PC-3 (cell line): ENCODE measurements around the gene WSCD2. TPM values are rescaled to one million over a fixed set of nuclear protein-coding genes. Genes with fewer than 3 reads are reported as not detected.

Source experiments
- ATAC-seq: fragments of 200-7000 bp; cut with Tn5 transposase; 2 replicates; pipeline ENCODE4 v1.9.1; 2020; ENCODE audit warnings: mild to moderate bottlenecking, moderate library complexity
- BruUV-seq: library from RNA; stranded (reverse); fragments of 400-500 nt; replicated peaks from 2 replicates; lab custom pipeline; 2021; lab: Mats Ljungman, UMichigan
- CTCF ChIA-PET: fragments of 300-600 bp; sonication (Branson Sonifier 250); formaldehyde crosslinking; loops from one replicate; lab custom pipeline; 2022; ENCODE audit warnings: antibody characterized with exemption; lab: Charles Lee
- POLR2A ChIA-PET: fragments of 300-600 bp; sonication (Branson Sonifier 250); formaldehyde crosslinking; loops from one replicate; lab custom pipeline; 2022; ENCODE audit warnings: antibody characterized with exemption; ENCODE audit not compliant: unreplicated experiment; lab: Charles Lee
- DNase-seq: peaks from one replicate; pipeline ENCODE4 v3.0.0-alpha.2; 2015
- H2AFZ ChIP-seq: fragments of 300-600 bp; sonication (generic); 2 replicates; pipeline ENCODE4 v1.6.0; 2016; ENCODE audit warnings: antibody characterized with exemption, low read length
- H3F3A ChIP-seq: fragments of 300-600 bp; sonication (generic); one replicate; pipeline ENCODE4 v1.6.0; 2017; ENCODE audit warnings: antibody characterized with exemption, low read length, control low read depth, mild to moderate bottlenecking; ENCODE audit not compliant: unreplicated experiment
- H3K27ac ChIP-seq: fragments of 300-600 bp; sonication (generic); 2 replicates; pipeline ENCODE4 v1.5.1; 2016; ENCODE audit warnings: mild to moderate bottlenecking, low read length
- H3K27me3 ChIP-seq: fragments of 300-600 bp; sonication (generic); 2 replicates; pipeline ENCODE4 v1.6.1; 2016; ENCODE audit warnings: low read length, mixed read lengths
- H3K36me3 ChIP-seq: fragments of 300-600 bp; sonication (generic); 2 replicates; pipeline ENCODE4 v1.6.1; 2016; ENCODE audit warnings: low read depth, mixed run types, low read length, mixed read lengths
- H3K4me1 ChIP-seq: fragments of 300-600 bp; sonication (generic); 2 replicates; pipeline ENCODE4 v1.5.1; 2016; ENCODE audit warnings: low read length; ENCODE audit not compliant: insufficient read depth
- H3K4me2 ChIP-seq: fragments of 300-600 bp; sonication (generic); 2 replicates; pipeline ENCODE4 v1.6.0; 2016; ENCODE audit warnings: low read length
- H3K4me3 ChIP-seq: fragments of 300-600 bp; sonication (generic); 2 replicates; pipeline ENCODE4 v1.5.1; 2016; ENCODE audit warnings: mild to moderate bottlenecking, low read length, mixed read lengths
- H3K79me2 ChIP-seq: fragments of 300-600 bp; sonication (generic); 2 replicates; pipeline ENCODE4 v1.6.1; 2017; ENCODE audit warnings: low read length, mixed read lengths
- H3K9ac ChIP-seq: fragments of 300-600 bp; sonication (generic); 2 replicates; pipeline ENCODE4 v1.6.0; 2016; ENCODE audit warnings: mild to moderate bottlenecking, low read length
- H3K9me2 ChIP-seq: fragments of 300-600 bp; sonication (generic); replicated peaks from 2 replicates; pipeline ENCODE4 v1.6.1; 2016; ENCODE audit warnings: mixed run types, low read length, mixed read lengths
- H3K9me3 ChIP-seq: fragments of 300-600 bp; sonication (generic); 2 replicates; pipeline ENCODE4 v1.6.1; 2016; ENCODE audit warnings: low read length, mixed read lengths
- H4K20me1 ChIP-seq: fragments of 300-600 bp; sonication (generic); 2 replicates; pipeline ENCODE4 v1.6.1; 2016; ENCODE audit warnings: low read length, mixed read lengths
- CTCF ChIP-seq: fragments of 300-600 bp; sonication (generic); conservative IDR thresholded peaks from 2 replicates; pipeline ENCODE4 v1.5.1; 2017; ENCODE audit warnings: antibody characterized with exemption, low read depth, mild to moderate bottlenecking, low read length
- EZH2 ChIP-seq: fragments of 300-600 bp; sonication (generic); IDR thresholded peaks from one replicate; pipeline ENCODE4 v1.6.1; 2017; ENCODE audit warnings: antibody characterized with exemption, mild to moderate bottlenecking, low read length; ENCODE audit not compliant: unreplicated experiment
- EZH2phosphoT487 ChIP-seq: fragments of 300-600 bp; sonication (generic); IDR thresholded peaks from 2 replicates; pipeline ENCODE4 v1.6.1; 2018; ENCODE audit warnings: mild to moderate bottlenecking, antibody characterized with exemption, low read length, borderline replicate concordance
- intact Hi-C: fragments of 100-400 bp; cut with micrococcal nuclease; formaldehyde crosslinking; loops from 2 replicates; pipeline ENCODE4 v1.9.0; 2023
- total RNA-seq: library from RNA; depleted of rRNA; stranded (reverse); fragments of >200 nt; gene quantifications from 2 replicates; pipeline ENCODE4 v1.2.3, GENCODE V29; 2014

The WSCD2 gene
- total RNA-seq, 1 experiment from 2014 or later: not detected

- Histone ChIP-seq H3F3A (no peaks in the 10 kb centered on the region), H3K4me3 (no peak overlapping the region), H4K20me1 (no peaks in the 10 kb centered on the region), H3K79me2 (no peaks in the 10 kb centered on the region), H3K9me2 (no peaks in the 10 kb centered on the region; the same call in 1 of the 2 replicates), H3K27me3 (peaks cover 71% of the 10 kb centered on the region), H3K27ac (no peak overlapping the region), H3K9ac (no peak overlapping the region), H3K9me3 (peaks cover under 1% of the 10 kb centered on the region; the same call in 1 of the 2 replicates), H2AFZ (no peak overlapping the region), H3K4me2 (no peak overlapping the region), H3K4me1 (no peaks in the 10 kb centered on the region), H3K36me3 (no peaks in the 10 kb centered on the region)
- TF ChIP-seq EZH2: no peak
- no peak for TF ChIP-seq EZH2phosphoT487
- TF ChIP-seq CTCF: no peak
- intact Hi-C loops: no loop called here
- ChIA-PET POLR2A (no interaction called here), CTCF (no interaction called here)
- no TSS peak for BruUV-seq
- ATAC-seq: no peak
- no peak for DNase-seq
These were observed 124.9 kb downstream of the WSCD2 start for GRCh38 chr12:108254030-108254429.

GRCh38 chr12:108254517-108255251, 125.6 kb downstream of the WSCD2 start:
- ATAC-seq: no peak

More at GRCh38 chr12:108254517-108255251, 125.6 kb downstream of the WSCD2 start:
- no peaks in the 10 kb centered on the region for H3F3A ChIP-seq
- no peak for TF ChIP-seq EZH2
- no peak for TF ChIP-seq CTCF
- H3K4me2 ChIP-seq: no peak overlapping the region
- no peak overlapping the region for H3K4me3 ChIP-seq
- intact Hi-C loops: no loop called here
- no peaks in the 10 kb centered on the region for H4K20me1 ChIP-seq
- ChIA-PET POLR2A (no interaction called here), CTCF (no interaction called here)
- BruUV-seq: no TSS peak
- H3K4me1 ChIP-seq: no peaks in the 10 kb centered on the region
- no peak for DNase-seq
- H3K9me3 ChIP-seq: peaks cover 7% of the 10 kb centered on the region
- H3K36me3 ChIP-seq: no peaks in the 10 kb centered on the region
- no peaks in the 10 kb centered on the region; the same call in 1 of the 2 replicates for H3K9me2 ChIP-seq
- H2AFZ ChIP-seq: no peak overlapping the region
- H3K9ac ChIP-seq: no peak overlapping the region
- no peaks in the 10 kb centered on the region for H3K79me2 ChIP-seq
- peaks cover 66% of the 10 kb centered on the region for H3K27me3 ChIP-seq
- no peak overlapping the region for H3K27ac ChIP-seq
